Measurements from ENCODE around the gene POC1B.

- TF ChIP-seq POLR2A (IDR thresholded peaks at IDR 0.05), result no peak
- TF ChIP-seq CTCF (IDR thresholded peaks at IDR 0.05), result no peak
Observed at GRCh38 chr12:89565002-89565401, 39.2 kb upstream of the POC1B start.
